GM12873 (cell line): ENCODE data around the gene PTPRE.

Experiments
- TF ChIP-seq, protein P1 (sequence below): IDR thresholded peaks from 2 replicates; pipeline ENCODE4 v1.5.1; 2012; ENCODE audit warnings: low read depth, mild to moderate bottlenecking, moderate library complexity, low read length, control low read depth; ENCODE audit not compliant: insufficient read depth; ENCODE audit errors: missing control alignments

The PTPRE gene

DNA sequence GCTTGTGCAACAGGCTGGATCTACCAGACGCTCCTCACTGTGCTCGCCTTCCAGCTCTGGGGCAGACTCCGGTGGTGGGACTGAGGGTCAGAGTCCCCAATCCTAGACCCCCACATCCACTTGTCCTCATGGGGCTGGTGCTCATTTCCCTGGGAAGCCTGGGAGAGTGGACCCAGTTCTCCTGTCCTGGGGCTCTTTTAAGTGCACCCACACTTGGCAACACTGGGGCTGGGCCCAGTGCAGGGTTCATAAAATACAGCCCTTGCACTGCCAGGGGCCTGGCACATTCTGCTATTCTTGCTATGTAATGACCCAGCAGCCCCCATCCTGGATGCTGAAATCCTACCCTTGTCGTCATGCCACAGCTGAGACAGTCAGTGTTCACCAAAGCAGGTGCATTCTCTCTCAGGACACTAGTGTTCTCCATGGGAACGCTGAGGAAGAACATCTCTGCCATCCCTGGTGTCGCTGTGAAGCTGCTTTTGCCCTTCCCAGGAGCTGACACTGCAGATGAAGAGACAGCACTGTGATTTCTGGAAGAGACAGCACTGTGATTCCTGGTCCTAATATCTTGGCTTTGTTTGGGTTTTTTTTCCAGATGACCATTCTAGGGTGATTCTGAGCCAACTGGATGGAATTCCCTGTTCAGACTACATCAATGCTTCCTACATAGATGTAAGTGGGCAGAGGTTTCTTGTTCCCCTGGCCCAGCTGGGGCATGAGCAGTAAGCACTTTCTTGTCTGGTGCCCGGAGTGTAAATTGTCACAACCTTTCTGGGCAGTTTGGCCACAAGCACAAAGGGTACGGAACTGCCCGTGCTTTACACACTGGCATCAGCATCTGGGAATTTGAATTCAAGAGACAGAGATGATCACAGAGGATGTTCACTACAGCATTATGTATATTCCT, 153.7 kb downstream of the PTPRE start:
- TF ChIP-seq, protein P1, sequence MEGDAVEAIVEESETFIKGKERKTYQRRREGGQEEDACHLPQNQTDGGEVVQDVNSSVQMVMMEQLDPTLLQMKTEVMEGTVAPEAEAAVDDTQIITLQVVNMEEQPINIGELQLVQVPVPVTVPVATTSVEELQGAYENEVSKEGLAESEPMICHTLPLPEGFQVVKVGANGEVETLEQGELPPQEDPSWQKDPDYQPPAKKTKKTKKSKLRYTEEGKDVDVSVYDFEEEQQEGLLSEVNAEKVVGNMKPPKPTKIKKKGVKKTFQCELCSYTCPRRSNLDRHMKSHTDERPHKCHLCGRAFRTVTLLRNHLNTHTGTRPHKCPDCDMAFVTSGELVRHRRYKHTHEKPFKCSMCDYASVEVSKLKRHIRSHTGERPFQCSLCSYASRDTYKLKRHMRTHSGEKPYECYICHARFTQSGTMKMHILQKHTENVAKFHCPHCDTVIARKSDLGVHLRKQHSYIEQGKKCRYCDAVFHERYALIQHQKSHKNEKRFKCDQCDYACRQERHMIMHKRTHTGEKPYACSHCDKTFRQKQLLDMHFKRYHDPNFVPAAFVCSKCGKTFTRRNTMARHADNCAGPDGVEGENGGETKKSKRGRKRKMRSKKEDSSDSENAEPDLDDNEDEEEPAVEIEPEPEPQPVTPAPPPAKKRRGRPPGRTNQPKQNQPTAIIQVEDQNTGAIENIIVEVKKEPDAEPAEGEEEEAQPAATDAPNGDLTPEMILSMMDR = no peak

DNA sequence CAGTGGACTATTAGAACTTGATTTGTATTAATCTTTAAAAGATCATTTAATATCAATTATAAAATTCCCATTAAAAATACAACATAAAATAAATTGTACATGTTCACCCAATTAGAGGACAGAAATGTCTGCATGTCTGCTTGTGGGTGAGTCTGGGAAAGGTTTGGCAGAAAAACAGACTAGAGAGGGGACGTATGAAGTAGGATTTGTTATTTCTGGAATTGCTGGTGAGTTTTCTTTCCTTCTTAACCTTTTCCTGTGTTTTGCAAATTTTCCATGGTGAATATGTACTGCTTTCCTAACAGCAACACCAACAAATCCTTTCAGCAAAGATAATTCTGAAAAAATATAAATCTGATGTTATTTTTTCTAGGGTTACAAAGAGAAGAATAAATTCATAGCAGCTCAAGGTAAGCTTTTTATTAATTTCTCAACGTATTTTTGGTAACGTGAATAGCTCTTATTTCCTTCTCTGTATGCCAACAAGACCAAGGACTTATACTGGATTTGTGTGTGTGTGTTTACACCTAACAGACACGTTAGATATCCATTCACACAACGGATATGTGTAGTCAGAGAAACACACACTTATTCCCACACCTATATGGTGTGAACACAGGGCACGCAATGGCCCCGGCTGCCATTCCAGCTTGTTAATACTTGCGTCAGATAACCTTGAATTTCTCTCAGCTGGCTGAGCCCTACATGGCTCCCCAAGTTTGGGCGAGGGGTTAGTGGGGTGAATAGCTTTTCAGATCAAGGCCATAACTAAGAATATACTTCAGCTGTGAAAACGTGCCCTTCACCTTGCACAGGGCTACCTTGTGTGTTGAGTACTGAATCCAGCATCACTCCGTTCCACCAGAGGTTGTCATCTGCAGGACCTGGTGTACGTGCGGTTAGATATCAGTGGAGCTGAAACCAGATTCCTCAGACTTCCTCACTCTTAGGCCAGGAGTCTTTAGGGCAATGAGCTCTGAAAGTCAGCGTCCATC, 154.7 kb downstream of the PTPRE start:
- TF ChIP-seq, protein P1 = no peak

DNA sequence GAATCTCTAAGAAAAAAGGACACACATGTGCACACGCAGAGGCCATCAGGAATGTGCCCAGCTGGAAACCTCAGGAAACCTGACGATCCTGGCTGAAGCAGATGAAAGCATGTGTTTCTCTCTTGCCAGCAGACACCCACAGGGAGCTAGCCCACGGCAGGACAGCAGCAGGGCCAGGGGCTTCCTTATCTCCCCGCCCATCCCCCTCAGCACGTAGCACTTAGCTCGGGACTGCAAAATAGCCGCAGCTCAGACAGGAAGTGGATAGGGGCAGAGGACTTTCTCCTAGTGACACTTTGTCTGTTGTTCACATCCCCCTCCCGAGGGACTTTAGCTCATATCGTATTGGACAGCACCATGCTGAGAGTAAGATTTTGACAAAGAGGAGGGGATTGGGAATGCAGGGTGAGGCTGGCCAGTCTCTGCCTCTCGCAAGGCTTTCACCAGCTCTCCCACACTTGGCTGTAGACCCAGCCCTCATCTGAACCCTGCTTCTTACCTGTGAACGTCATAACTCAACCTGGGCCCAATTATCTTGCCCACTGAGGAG, 155.5 kb downstream of the PTPRE start:
- TF ChIP-seq, protein P1 = no peak

DNA sequence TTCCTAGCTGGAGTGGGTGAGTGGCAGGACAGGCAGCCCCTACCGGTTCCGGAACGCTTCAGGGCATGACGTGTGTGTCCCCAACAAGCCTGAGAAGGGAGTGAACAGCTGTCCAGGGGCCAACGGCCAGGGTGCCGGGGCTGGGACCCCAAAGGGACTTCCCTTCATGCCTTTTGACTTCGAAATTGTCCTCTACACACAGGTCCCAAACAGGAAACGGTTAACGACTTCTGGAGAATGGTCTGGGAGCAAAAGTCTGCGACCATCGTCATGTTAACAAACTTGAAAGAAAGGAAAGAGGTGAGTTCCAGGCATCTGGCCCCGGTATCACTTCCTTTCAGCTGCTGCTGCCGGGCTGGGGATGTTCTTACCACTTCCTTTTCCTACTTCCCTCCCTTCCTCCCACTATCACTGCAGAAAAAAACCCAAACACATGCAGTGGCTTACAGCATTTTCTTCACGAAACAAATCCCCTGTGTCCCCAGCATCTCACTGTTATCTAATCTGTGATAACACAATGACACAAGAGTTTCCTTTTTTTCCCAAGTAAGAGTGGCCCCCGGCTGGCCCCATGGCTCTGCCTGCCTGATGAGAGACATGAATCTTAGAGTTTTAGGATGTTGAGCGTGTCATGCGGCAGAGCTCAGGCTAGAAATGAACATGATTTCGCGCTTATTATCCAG, 156.1 kb downstream of the PTPRE start:
- TF ChIP-seq, protein P1 = no peak

DNA sequence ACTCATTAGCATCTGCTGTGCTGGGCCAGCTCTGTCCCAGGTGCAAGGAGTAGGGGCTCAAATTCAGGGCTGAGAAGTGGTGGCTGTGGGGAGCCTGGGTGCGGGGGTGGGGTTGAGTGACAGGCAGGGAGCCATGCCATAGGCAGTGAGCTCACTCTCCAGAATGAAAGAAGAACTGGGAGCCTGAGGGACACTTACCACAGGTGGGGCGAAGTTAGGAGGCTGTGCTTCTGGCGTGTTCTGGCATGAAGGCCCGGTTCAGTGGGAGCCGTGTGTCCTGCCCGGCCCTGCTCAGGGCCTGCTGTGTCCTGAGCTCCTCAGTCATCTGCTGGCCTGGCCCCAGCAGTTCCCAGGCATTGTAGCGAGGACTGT, 156.8 kb downstream of the PTPRE start:
- TF ChIP-seq, protein P1 = no peak

DNA sequence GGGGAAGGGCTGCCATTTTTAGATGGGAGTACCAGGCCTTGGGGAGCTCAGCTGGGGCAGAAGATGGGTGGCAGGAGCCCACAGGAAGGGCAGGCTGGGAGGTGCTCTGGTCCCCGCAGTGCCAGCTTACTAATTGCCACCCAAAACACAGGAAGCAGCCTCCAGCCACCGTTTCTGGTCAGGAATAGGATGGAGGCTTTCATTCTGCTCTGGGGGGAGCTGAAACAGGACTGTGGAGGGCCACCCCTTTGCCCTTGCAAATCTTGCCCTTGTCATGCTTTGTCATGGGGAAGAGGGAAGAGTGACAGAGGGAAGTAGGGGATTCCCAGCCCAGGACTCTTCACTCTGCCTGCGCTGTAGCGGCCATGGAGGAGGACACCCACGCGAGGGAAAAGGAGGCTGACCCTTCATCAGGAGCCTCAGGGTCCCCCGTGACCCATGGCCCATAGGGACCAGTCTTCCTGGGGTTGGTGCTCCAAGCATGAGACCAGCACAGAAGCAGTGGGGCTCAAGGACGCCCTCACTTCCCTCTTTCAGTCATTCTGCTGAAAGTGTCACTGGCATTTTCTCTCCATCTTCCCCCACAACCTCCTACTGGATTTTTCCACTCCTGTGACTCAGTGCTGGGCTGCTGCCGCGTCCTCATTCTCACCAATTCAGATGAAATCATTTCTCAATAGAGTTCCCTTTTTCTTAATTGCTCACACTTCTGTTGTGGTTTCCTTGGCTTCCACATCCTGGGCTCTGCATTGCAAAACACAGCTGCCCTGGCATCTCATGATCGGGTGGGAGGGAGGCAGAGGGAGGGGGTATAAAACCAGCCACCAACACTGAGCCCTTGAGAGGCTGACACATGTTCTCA, 157.4 kb downstream of the PTPRE start:
- TF ChIP-seq, protein P1 = no peak
